Measurements from ENCODE around the gene RGL1.

The RGL1 gene

GRCh38 chr1:183830389-183830788 lies 25.5 kb downstream of the RGL1 start:
- no peak for DNase-seq (ENCODE audit: low spot score)
- in situ Hi-C loops (cut with MboI; ENCODE audit: low pct_unique_long_range_greater_than_20kb, low sequenced_read_pairs, unreplicated experiment) = no loop called here
- TF ChIP-seq CTCF (IDR thresholded peaks at IDR 0.05; ENCODE audit: extremely low read depth, insufficient read depth, missing control alignments) = no peak

GRCh38 chr1:183831311-183831710 lies 26.4 kb downstream of the RGL1 start:
- in situ Hi-C loops (cut with MboI; ENCODE audit: low pct_unique_long_range_greater_than_20kb, low sequenced_read_pairs, unreplicated experiment) = no loop called here
- TF ChIP-seq CTCF (IDR thresholded peaks at IDR 0.05; ENCODE audit: extremely low read depth, insufficient read depth, missing control alignments) = no peak
- no peak for DNase-seq (ENCODE audit: low spot score)

GRCh38 chr1:183832459-183832858 lies 27.5 kb downstream of the RGL1 start:
- DNase-seq (ENCODE audit: low spot score) = no peak
- TF ChIP-seq CTCF (IDR thresholded peaks at IDR 0.05; ENCODE audit: extremely low read depth, insufficient read depth, missing control alignments) = no peak
- in situ Hi-C loops (cut with MboI; ENCODE audit: low pct_unique_long_range_greater_than_20kb, low sequenced_read_pairs, unreplicated experiment) = no loop called here

GRCh38 chr1:183834568-183834967 lies 29.6 kb downstream of the RGL1 start:
- DNase-seq (ENCODE audit: low spot score) = no peak
- TF ChIP-seq CTCF (IDR thresholded peaks at IDR 0.05; ENCODE audit: extremely low read depth, insufficient read depth, missing control alignments) = no peak
- in situ Hi-C loops (cut with MboI; ENCODE audit: low pct_unique_long_range_greater_than_20kb, low sequenced_read_pairs, unreplicated experiment) = no loop called here

- no peak for TF ChIP-seq CTCF (IDR thresholded peaks at IDR 0.05; ENCODE audit: extremely low read depth, insufficient read depth, missing control alignments)
- in situ Hi-C loops (cut with MboI; ENCODE audit: low pct_unique_long_range_greater_than_20kb, low sequenced_read_pairs, unreplicated experiment) = no loop called here
- DNase-seq (ENCODE audit: low spot score) = no peak
Observed at GRCh38 chr1:183836598-183836997, 31.7 kb downstream of the RGL1 start.

GRCh38 chr1:183837062-183837461 lies 32.1 kb downstream of the RGL1 start:
- in situ Hi-C loops (cut with MboI; ENCODE audit: low pct_unique_long_range_greater_than_20kb, low sequenced_read_pairs, unreplicated experiment) = no loop called here
- TF ChIP-seq CTCF (IDR thresholded peaks at IDR 0.05; ENCODE audit: extremely low read depth, insufficient read depth, missing control alignments) = no peak
- DNase-seq (ENCODE audit: low spot score) = no peak

- no peak for TF ChIP-seq CTCF (IDR thresholded peaks at IDR 0.05; ENCODE audit: extremely low read depth, insufficient read depth, missing control alignments)
- no peak for DNase-seq (ENCODE audit: low spot score)
- in situ Hi-C loops (cut with MboI; ENCODE audit: low pct_unique_long_range_greater_than_20kb, low sequenced_read_pairs, unreplicated experiment) = no loop called here
Observed at GRCh38 chr1:183838221-183838620, 33.3 kb downstream of the RGL1 start.
